ENCODE data around the gene GFAP.
A peak's percentile ranks its signal among the peaks of the same experiment; 100 is the strongest.

DNA sequence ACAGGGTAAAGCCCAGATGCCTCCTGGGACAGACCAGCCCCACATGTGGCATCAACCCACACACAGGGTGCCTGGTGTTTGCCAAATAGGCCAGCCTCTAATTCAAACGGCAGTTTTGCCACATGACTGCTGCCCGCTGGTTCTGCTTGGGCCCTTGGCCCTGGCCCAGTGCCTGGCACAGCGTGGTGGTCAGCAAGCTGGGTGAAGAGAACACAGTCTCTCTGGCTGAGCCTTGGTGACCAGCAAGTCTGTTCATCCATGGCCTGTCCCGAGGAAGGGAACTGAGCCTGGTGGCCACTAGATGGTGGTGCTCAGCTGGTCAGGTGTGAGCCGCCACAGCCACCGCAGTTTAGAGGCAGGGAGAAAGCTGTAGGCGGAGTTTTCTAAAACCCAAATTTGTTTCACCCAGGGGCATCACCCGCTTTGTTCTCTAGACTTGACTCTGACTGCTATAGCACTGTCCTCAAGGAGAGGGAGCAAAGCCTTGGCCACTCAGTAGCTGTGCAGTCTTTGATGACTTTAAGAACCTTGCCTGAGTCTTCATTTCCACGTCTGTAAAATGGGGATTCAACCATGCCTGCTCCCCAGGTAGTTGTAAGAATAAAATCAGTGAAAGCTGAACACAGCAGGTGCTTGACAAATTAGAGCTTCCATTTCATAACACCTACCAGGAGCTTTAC, 4.7 kb upstream of the GFAP start:
- TF ChIP-seq CTCF (conservative IDR thresholded peaks at IDR 0.05; ENCODE audit: low read depth, low read length): peak; percentile 66
- TF ChIP-seq EZH2 (IDR thresholded peaks at IDR 0.05; ENCODE audit: borderline replicate concordance, low read depth, low read length, poor library complexity, severe bottlenecking): no peak
